Neural crest cell (in vitro differentiated cells): ENCODE data around the gene PIGT. TPM values are rescaled to one million over a fixed set of nuclear protein-coding genes. Genes with fewer than 3 reads are reported as not detected.

Experiments
- DNase-seq: peaks from one replicate; pipeline ENCODE4 v3.0.0; 2021; ENCODE audit warnings: low read depth, mixed read lengths, low spot score
- H3K27ac Mint-ChIP-seq: one replicate; pipeline ENCODE4 v1.8.0; 2021; ENCODE audit warnings: mild to moderate bottlenecking, mixed read lengths; ENCODE audit not compliant: unreplicated experiment
- H3K27me3 Mint-ChIP-seq: 2 replicates; pipeline ENCODE4 v1.8.0; 2021; ENCODE audit warnings: low read depth, mild to moderate bottlenecking, mixed read lengths
- H3K36me3 Mint-ChIP-seq: 2 replicates; pipeline ENCODE4 v1.8.0; 2021; ENCODE audit warnings: low read depth, mild to moderate bottlenecking, mixed read lengths
- H3K4me1 Mint-ChIP-seq: 2 replicates; pipeline ENCODE4 v1.8.0; 2021; ENCODE audit warnings: mixed read lengths
- H3K4me3 Mint-ChIP-seq: one replicate; pipeline ENCODE4 v1.8.0; 2021; ENCODE audit warnings: mild to moderate bottlenecking, mixed read lengths
- H3K9me3 Mint-ChIP-seq: 2 replicates; pipeline ENCODE4 v1.8.0; 2021; ENCODE audit warnings: mixed read lengths
- CTCF ChIP-seq: fragments of 200-600 bp; sonication (generic); conservative IDR thresholded peaks from 2 replicates; pipeline ENCODE4 v1.5.0; 2021; ENCODE audit warnings: antibody characterized with exemption, mild to moderate bottlenecking
- total RNA-seq: library from RNA; stranded (reverse); gene quantifications from 2 replicates; pipeline ENCODE4 v1.2.1, GENCODE V29; 2021

Gene PIGT
- total RNA-seq, 1 donor from 2014 or later: 64.8 TPM

GRCh38 chr20:45450097-45450818 lies 34.3 kb downstream of the PIGT start:
- no peaks in the 10 kb centered on the region for H3K4me1 Mint-ChIP-seq
- no peak for DNase-seq
- H3K9me3 Mint-ChIP-seq: no peaks in the 10 kb centered on the region
- no peak overlapping the region for H3K27ac Mint-ChIP-seq
- TF ChIP-seq CTCF: peak; percentile 72
- H3K4me3 Mint-ChIP-seq: no peak overlapping the region
- H3K27me3 Mint-ChIP-seq: peaks cover 28% of the 10 kb centered on the region
- H3K36me3 Mint-ChIP-seq: no peaks in the 10 kb centered on the region

- Mint-ChIP-seq H3K27ac (no peak overlapping the region), H3K27me3 (peaks cover 20% of the 10 kb centered on the region), H3K36me3 (no peaks in the 10 kb centered on the region), H3K9me3 (no peaks in the 10 kb centered on the region), H3K4me3 (no peak overlapping the region), H3K4me1 (no peaks in the 10 kb centered on the region)
- TF ChIP-seq CTCF: no peak
- no peak for DNase-seq
These were observed 36.3 kb downstream of the PIGT start for GRCh38 chr20:45452238-45452637.

- Mint-ChIP-seq H3K27me3 (peaks cover 20% of the 10 kb centered on the region), H3K27ac (peak overlapping the region; percentile 55), H3K4me3 (no peak overlapping the region), H3K4me1 (no peaks in the 10 kb centered on the region), H3K36me3 (no peaks in the 10 kb centered on the region), H3K9me3 (no peaks in the 10 kb centered on the region)
- DNase-seq: no peak
- no peak for TF ChIP-seq CTCF
These were observed 37.1 kb downstream of the PIGT start for GRCh38 chr20:45452772-45453691.

GRCh38 chr20:45456632-45457031 lies 40.7 kb downstream of the PIGT start:
- H3K4me1 Mint-ChIP-seq: no peaks in the 10 kb centered on the region
- no peak overlapping the region for H3K27ac Mint-ChIP-seq
- no peak overlapping the region for H3K4me3 Mint-ChIP-seq
- peaks cover 22% of the 10 kb centered on the region for H3K27me3 Mint-ChIP-seq
- DNase-seq: peak; percentile 29
- H3K36me3 Mint-ChIP-seq: no peaks in the 10 kb centered on the region
- TF ChIP-seq CTCF: peak; percentile 58
- H3K9me3 Mint-ChIP-seq: no peaks in the 10 kb centered on the region

GRCh38 chr20:45459606-45460005 lies 43.7 kb downstream of the PIGT start:
- peak; percentile 50 for TF ChIP-seq CTCF
- no peak overlapping the region for H3K4me3 Mint-ChIP-seq
- DNase-seq: no peak
- H3K27ac Mint-ChIP-seq: no peak overlapping the region
- no peaks in the 10 kb centered on the region for H3K4me1 Mint-ChIP-seq
- no peaks in the 10 kb centered on the region for H3K9me3 Mint-ChIP-seq
- H3K27me3 Mint-ChIP-seq: peaks cover 3% of the 10 kb centered on the region
- no peaks in the 10 kb centered on the region for H3K36me3 Mint-ChIP-seq
